ENCODE results near the gene LEKR1. TPM values are rescaled to one million over a fixed set of nuclear protein-coding genes. Genes with fewer than 3 reads are reported as not detected.
"Not testable (repeated sequence)": the region's sequence is repeated elsewhere in the genome, so short reads cannot be mapped to it uniquely, and the experiment has no call there.

The LEKR1 gene
- total RNA-seq, 2 experiments from 2014 or later, result 0.16 TPM; not detected in 1

- Histone ChIP-seq H3K36me3 (ENCODE audit: insufficient read depth, low read length) (no peaks in the 10 kb centered on the region), H2AFZ (ENCODE audit: low read length) (no peak overlapping the region), H3K9me3 (ENCODE audit: low read length) (no peaks in the 10 kb centered on the region), H4K20me1 (ENCODE audit: insufficient read depth, low read length) (no peaks in the 10 kb centered on the region), H3K4me2 (ENCODE audit: low read length) (no peak overlapping the region), H3K4me1 (ENCODE audit: insufficient read depth, low read length, poor library complexity, severe bottlenecking) (no peaks in the 10 kb centered on the region), H3K9me2 (ENCODE audit: insufficient read depth, low read length) (no peaks in the 10 kb centered on the region), H3K4me3 (ENCODE audit: low read depth, low read length, poor library complexity, severe bottlenecking) (no peak overlapping the region), H3K79me2 (ENCODE audit: insufficient read depth, low read depth, low read length) (no peaks in the 10 kb centered on the region), H3K27ac (ENCODE audit: low read depth, low read length, poor library complexity, severe bottlenecking) (no peak overlapping the region)
- ChIA-PET POLR2A (no interaction called here), CTCF (ENCODE audit: unreplicated experiment) (no interaction called here)
- no TSS peak for BruUV-seq (replicated peaks)
- no peak for DNase-seq (ENCODE audit: low spot score)
- intact Hi-C loops (cut with micrococcal nuclease; ENCODE audit: unreplicated experiment), result no loop called here
- TF ChIP-seq EZH2phosphoT487 (IDR thresholded peaks at IDR 0.05; ENCODE audit: borderline replicate concordance, low read depth, low read length), result no peak
- no peak for TF ChIP-seq CTCF (conservative IDR thresholded peaks at IDR 0.05; ENCODE audit: low read length)
Measured at GRCh38 chr3:156867920-156868319, 41.8 kb downstream of the LEKR1 start.

DNA sequence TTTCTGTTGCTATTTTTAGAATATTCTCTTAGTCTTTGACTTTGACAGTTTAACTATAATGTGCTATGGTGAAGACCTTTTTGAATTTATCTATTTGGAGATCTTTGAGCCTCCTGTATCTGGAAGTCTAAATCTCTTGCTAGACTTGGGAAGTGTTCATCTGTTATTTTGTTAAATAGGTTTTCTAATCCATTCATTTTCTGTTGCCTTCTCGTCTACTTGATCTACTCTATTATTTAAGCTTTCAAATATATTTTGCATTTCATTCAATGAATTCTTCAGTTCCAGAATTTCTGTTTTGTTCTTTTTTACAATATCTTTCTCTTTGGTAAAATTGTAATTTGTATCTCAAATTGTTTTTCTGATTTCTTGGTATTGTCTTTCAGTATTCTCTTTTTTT, 47.8 kb downstream of the LEKR1 start:
- no TSS peak for BruUV-seq (replicated peaks)
- no peak for DNase-seq (ENCODE audit: low spot score)
- TF ChIP-seq CTCF (conservative IDR thresholded peaks at IDR 0.05; ENCODE audit: low read length), result no peak
- no peak for TF ChIP-seq EZH2phosphoT487 (IDR thresholded peaks at IDR 0.05; ENCODE audit: borderline replicate concordance, low read depth, low read length)

GRCh38 chr3:156879491-156879890, 53.3 kb downstream of the LEKR1 start:
- CTCF ChIA-PET (ENCODE audit: unreplicated experiment); POLR2A ChIA-PET; BruUV-seq (replicated peaks); intact Hi-C loops (cut with micrococcal nuclease; ENCODE audit: unreplicated experiment); H3K27ac ChIP-seq (ENCODE audit: low read depth, low read length, poor library complexity, severe bottlenecking); H3K79me2 ChIP-seq (ENCODE audit: insufficient read depth, low read depth, low read length); H2AFZ ChIP-seq (ENCODE audit: low read length); H3K36me3 ChIP-seq (ENCODE audit: insufficient read depth, low read length); DNase-seq (ENCODE audit: low spot score); H3K4me2 ChIP-seq (ENCODE audit: low read length); H3K9me2 ChIP-seq (ENCODE audit: insufficient read depth, low read length); H4K20me1 ChIP-seq (ENCODE audit: insufficient read depth, low read length); H3K4me1 ChIP-seq (ENCODE audit: insufficient read depth, low read length, poor library complexity, severe bottlenecking); H3K9me3 ChIP-seq (ENCODE audit: low read length); H3K4me3 ChIP-seq (ENCODE audit: low read depth, low read length, poor library complexity, severe bottlenecking): not testable (repeated sequence)

More for the DNA sequence above, 47.8 kb downstream of the LEKR1 start:
- Histone ChIP-seq H3K27ac (ENCODE audit: low read depth, low read length, poor library complexity, severe bottlenecking) (no peak overlapping the region), H3K4me1 (ENCODE audit: insufficient read depth, low read length, poor library complexity, severe bottlenecking) (no peaks in the 10 kb centered on the region), H3K36me3 (ENCODE audit: insufficient read depth, low read length) (no peaks in the 10 kb centered on the region), H3K9me3 (ENCODE audit: low read length) (peaks cover 11% of the 10 kb centered on the region), H2AFZ (ENCODE audit: low read length) (no peak overlapping the region), H3K9me2 (ENCODE audit: insufficient read depth, low read length) (no peaks in the 10 kb centered on the region), H3K79me2 (ENCODE audit: insufficient read depth, low read depth, low read length) (no peaks in the 10 kb centered on the region), H3K4me3 (ENCODE audit: low read depth, low read length, poor library complexity, severe bottlenecking) (no peak overlapping the region), H4K20me1 (ENCODE audit: insufficient read depth, low read length) (no peaks in the 10 kb centered on the region), H3K4me2 (ENCODE audit: low read length) (no peak overlapping the region)
- intact Hi-C loops (cut with micrococcal nuclease; ENCODE audit: unreplicated experiment), result no loop called here
- ChIA-PET CTCF (ENCODE audit: unreplicated experiment) (no interaction called here), POLR2A (interaction anchor here (0.7 kb wide), 1 partner anchor 831 kb away, joined by 3 read pairs; no protein-coding TSS in a partner anchor)

Measured in OCI-LY7 (cell line).